ENCODE data around the gene EHMT1. TPM values are rescaled to one million over a fixed set of nuclear protein-coding genes. Genes with fewer than 3 reads are reported as not detected.

EHMT1 gene
- total and polyA plus RNA-seq, 2 of the 8 experiments (the other 6 are each of a cell fraction or from before 2014, with no cell fraction given): 95.7 to 163 TPM

- no peak for TF ChIP-seq ATF2 (IDR thresholded peaks at IDR 0.05; ENCODE audit: low read length)
- TF ChIP-seq POLR2AphosphoS5 (IDR thresholded peaks at IDR 0.05; ENCODE audit: low read depth, low read length): no peak
These were observed 186.3 kb downstream of the EHMT1 start (continued) for GRCh38 chr9:137804908-137805630.

Measured in H1 (cell line).